GM10266 (cell line): ENCODE data around the gene BRINP2.

Experiments
- DNase-seq: peaks from one replicate; pipeline ENCODE4 v3.0.0; 2012; ENCODE audit errors: extremely low spot score
- CTCF ChIP-seq: IDR thresholded peaks from 2 replicates; pipeline ENCODE4 v1.5.1; 2012; ENCODE audit warnings: mild to moderate bottlenecking, low read depth; ENCODE audit not compliant: control insufficient read depth, insufficient read depth; ENCODE audit errors: missing control alignments

BRINP2 gene

GRCh38 chr1:177131723-177132122 is 39.0 kb upstream of the BRINP2 start:
- TF ChIP-seq CTCF, result no peak
- DNase-seq, result no peak

GRCh38 chr1:177132141-177132540 is 38.6 kb upstream of the BRINP2 start:
- no peak for TF ChIP-seq CTCF

GRCh38 chr1:177133977-177134538 is 36.7 kb upstream of the BRINP2 start:
- DNase-seq, result no peak
- no peak for TF ChIP-seq CTCF

More at GRCh38 chr1:177132141-177132540, 38.6 kb upstream of the BRINP2 start:
- no peak for DNase-seq

- no peak for TF ChIP-seq CTCF
- no peak for DNase-seq
Observed at GRCh38 chr1:177135250-177135649, 35.5 kb upstream of the BRINP2 start.

- DNase-seq, result no peak
- TF ChIP-seq CTCF, result no peak
Observed at GRCh38 chr1:177137814-177138213, 32.9 kb upstream of the BRINP2 start.

GRCh38 chr1:177138347-177138746 is 32.4 kb upstream of the BRINP2 start:
- no peak for DNase-seq

More at GRCh38 chr1:177138347-177138746, 32.4 kb upstream of the BRINP2 start:
- no peak for TF ChIP-seq CTCF
